ENCODE results near the gene NRG4. TPM values are rescaled to one million over a fixed set of nuclear protein-coding genes. Genes with fewer than 3 reads are reported as not detected.
"Not testable (repeated sequence)": the region's sequence is repeated elsewhere in the genome, so short reads cannot be mapped to it uniquely, and the experiment has no call there.

The NRG4 gene
- total and polyA plus RNA-seq, 8 donors = 0.32 to 3.7 (median 2.3) TPM

GRCh38 chr15:75981149-75981815 is 30.9 kb downstream of the NRG4 start:
- Histone ChIP-seq H3K27me3 (peaks cover 4 to 13% of the 10 kb centered on the region in 2 donors), H3K4me1 (no peaks in the 10 kb centered on the region), H3K4me3 (no peak overlapping the region), H3K9me3 (no peaks in the 10 kb centered on the region), H3K27ac (no peak overlapping the region), H3K36me3 (no peaks in the 10 kb centered on the region)
- DNase-seq (no peak), ATAC-seq (no peak)
- TF ChIP-seq CTCF (IDR thresholded peaks at IDR 0.05) = no peak
- intact Hi-C loops (cut with DNase I) = no loop called here

- H3K9me3 ChIP-seq; H3K4me3 ChIP-seq; H3K27ac ChIP-seq; H3K36me3 ChIP-seq; DNase-seq; ATAC-seq; intact Hi-C loops (cut with DNase I); H3K4me1 ChIP-seq: not testable (repeated sequence)
- H3K27me3 ChIP-seq = peaks cover 4 to 13% of the 10 kb centered on the region in 2 donors
Observed at GRCh38 chr15:75976766-75977165, 35.5 kb downstream of the NRG4 start.

GRCh38 chr15:75966073-75966472 is 46.2 kb downstream of the NRG4 start:
- Histone ChIP-seq H3K4me3 (no peak overlapping the region), H3K9me3 (no peaks in the 10 kb centered on the region), H3K36me3 (no peaks in the 10 kb centered on the region), H3K27ac (no peak overlapping the region), H3K4me1 (no peaks in the 10 kb centered on the region), H3K27me3 (no peaks in the 10 kb centered on the region)
- DNase-seq = no peak
- intact Hi-C loops (cut with DNase I) = no loop called here
- ATAC-seq = no peak
- TF ChIP-seq CTCF (IDR thresholded peaks at IDR 0.05) = no peak

GRCh38 chr15:75961331-75961730 is 50.9 kb downstream of the NRG4 start:
- Histone ChIP-seq H3K36me3 (no peaks in the 10 kb centered on the region), H3K4me1 (no peaks in the 10 kb centered on the region), H3K4me3 (no peak overlapping the region), H3K27me3 (no peaks in the 10 kb centered on the region), H3K9me3 (no peaks in the 10 kb centered on the region), H3K27ac (no peak overlapping the region)
- no peak for TF ChIP-seq CTCF (IDR thresholded peaks at IDR 0.05)
- DNase-seq (no peak), ATAC-seq (no peak)
- intact Hi-C loops (cut with DNase I) = no loop called here

- no peaks in the 10 kb centered on the region for H3K4me1 ChIP-seq
- H3K27ac ChIP-seq = no peak overlapping the region
- H3K9me3 ChIP-seq = no peaks in the 10 kb centered on the region
- DNase-seq = no peak
- no peaks in the 10 kb centered on the region for H3K36me3 ChIP-seq
- intact Hi-C loops (cut with DNase I) = no loop called here
- no peak for ATAC-seq
- no peak overlapping the region for H3K4me3 ChIP-seq
- peaks cover 0 to 2% of the 10 kb centered on the region in 2 donors for H3K27me3 ChIP-seq
- TF ChIP-seq CTCF (IDR thresholded peaks at IDR 0.05) = no peak
Observed at GRCh38 chr15:75955720-75956119, 56.5 kb downstream of the NRG4 start.

- intact Hi-C loops (cut with DNase I) = no loop called here
- ATAC-seq = no peak
Observed at GRCh38 chr15:75952525-75952924, 59.7 kb downstream of the NRG4 start.

More at GRCh38 chr15:75952525-75952924, 59.7 kb downstream of the NRG4 start:
- DNase-seq = no peak
- TF ChIP-seq CTCF (IDR thresholded peaks at IDR 0.05) = no peak
- peaks cover 2 to 10% of the 10 kb centered on the region in 2 donors for H3K27me3 ChIP-seq
- H3K36me3 ChIP-seq = no peaks in the 10 kb centered on the region
- no peak overlapping the region for H3K4me3 ChIP-seq
- H3K4me1 ChIP-seq = no peaks in the 10 kb centered on the region
- no peak overlapping the region for H3K27ac ChIP-seq
- no peaks in the 10 kb centered on the region for H3K9me3 ChIP-seq

All from left lung (tissue), 10 donors.